ENCODE results near the gene OR10H3.
"Not testable (repeated sequence)": the region's sequence is repeated elsewhere in the genome, so short reads cannot be mapped to it uniquely, and the experiment has no call there.

Gene OR10H3

GRCh38 chr19:15779756-15780476 is 42.1 kb downstream of the OR10H3 start:
- peak; percentile 57 for DNase-seq

- DNase-seq = no peak
These were observed 43.0 kb downstream of the OR10H3 start for GRCh38 chr19:15780610-15781418.

- no peak for DNase-seq
These were observed 43.9 kb downstream of the OR10H3 start for GRCh38 chr19:15781661-15782060.

GRCh38 chr19:15782211-15782610 is 44.4 kb downstream of the OR10H3 start:
- no peak for DNase-seq

GRCh38 chr19:15782896-15783295 is 45.1 kb downstream of the OR10H3 start:
- not testable (repeated sequence) for DNase-seq

- no peak for DNase-seq
These were observed 49.9 kb downstream of the OR10H3 start, which contains the start of gene OR10H5 for GRCh38 chr19:15787611-15788155. Gene OR10H5, plus strand, starts transcription at chr19:15787661. Its CDS starts 6,388 bp downstream, at chr19:15794049.

- no peak for DNase-seq
These were observed 50.9 kb downstream of the OR10H3 start for GRCh38 chr19:15788594-15789270.

- no peak for DNase-seq
These were observed 52.3 kb downstream of the OR10H3 start for GRCh38 chr19:15790096-15790495.
